Activated T-helper 17 cell treated with anti-CD3 and anti-CD28 coated beads, Interleukin-2, amount 50 U/mL, for 72 hours (primary cell): ENCODE data around the gene TXN2. TPM values are rescaled to one million over a fixed set of nuclear protein-coding genes. Genes with fewer than 3 reads are reported as not detected.

Experiments used
- ATAC-seq: fragments of 150-1000 bp; cut with Tn5 transposase; replicated peaks from 2 replicates; pipeline ENCODE4 v1.10.0; 2021; ENCODE audit warnings: mild to moderate bottlenecking, moderate library complexity
- H3K27ac Mint-ChIP-seq: one replicate; pipeline ENCODE4 v1.8.0; 2022; ENCODE audit warnings: mixed read lengths
- H3K27me3 Mint-ChIP-seq: one replicate; pipeline ENCODE4 v1.8.0; 2022; ENCODE audit warnings: mixed read lengths
- H3K36me3 Mint-ChIP-seq: one replicate; pipeline ENCODE4 v1.8.0; 2022; ENCODE audit warnings: low read depth, mild to moderate bottlenecking, mixed read lengths
- H3K4me1 Mint-ChIP-seq: one replicate; pipeline ENCODE4 v1.8.0; 2022; ENCODE audit warnings: mixed read lengths
- H3K4me3 Mint-ChIP-seq: one replicate; pipeline ENCODE4 v1.8.0; 2022; ENCODE audit warnings: mild to moderate bottlenecking, mixed read lengths
- H3K9me3 Mint-ChIP-seq: one replicate; pipeline ENCODE4 v1.8.0; 2022; ENCODE audit warnings: mixed read lengths
- total RNA-seq, 2 donors: library from RNA; stranded (reverse); gene quantifications; one replicate each; pipeline ENCODE4 v1.2.3, GENCODE V29; 2022

TXN2 gene
- total RNA-seq, 2 donors from 2014 or later, result 87.9 to 114 TPM

DNA sequence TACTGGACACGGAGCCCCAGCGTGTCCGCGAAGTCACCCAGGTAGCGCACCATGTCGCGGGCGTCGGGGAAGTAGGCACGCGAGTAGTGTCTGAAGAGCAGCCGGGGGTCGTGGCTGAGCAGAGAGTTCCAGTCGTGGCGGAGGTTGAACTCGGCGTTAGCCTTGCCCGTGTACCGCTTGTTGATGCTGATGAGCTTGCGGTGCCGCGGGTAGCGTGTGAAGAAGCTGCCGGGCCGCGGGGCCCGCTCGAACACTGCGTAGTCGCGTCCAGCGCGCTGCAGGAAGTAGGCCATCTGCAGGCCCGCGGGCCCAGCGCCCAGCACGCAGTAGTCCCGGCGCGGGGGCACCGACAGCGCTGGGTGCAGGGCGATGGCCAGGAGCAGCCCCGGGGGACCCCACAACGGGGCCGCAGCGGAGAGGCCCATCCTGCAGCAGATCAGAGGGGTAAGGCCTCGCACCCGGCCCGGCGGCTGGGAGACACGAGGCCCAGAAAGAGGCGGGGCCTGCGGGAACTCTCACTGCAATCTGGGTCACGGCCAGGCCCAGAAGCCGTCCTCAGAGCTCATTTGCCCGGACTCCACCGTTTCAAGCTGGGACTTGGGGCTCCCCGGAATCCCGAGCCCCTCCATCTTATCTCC lies 24.7 kb upstream of the TXN2 start:
- Mint-ChIP-seq H3K4me1 (peaks cover 5% of the 10 kb centered on the region), H3K36me3 (peaks cover 14% of the 10 kb centered on the region), H3K27ac (no peak overlapping the region), H3K4me3 (peak overlapping the region; percentile 67), H3K27me3 (no peaks in the 10 kb centered on the region), H3K9me3 (peaks cover 3% of the 10 kb centered on the region)
- ATAC-seq, result no peak

DNA sequence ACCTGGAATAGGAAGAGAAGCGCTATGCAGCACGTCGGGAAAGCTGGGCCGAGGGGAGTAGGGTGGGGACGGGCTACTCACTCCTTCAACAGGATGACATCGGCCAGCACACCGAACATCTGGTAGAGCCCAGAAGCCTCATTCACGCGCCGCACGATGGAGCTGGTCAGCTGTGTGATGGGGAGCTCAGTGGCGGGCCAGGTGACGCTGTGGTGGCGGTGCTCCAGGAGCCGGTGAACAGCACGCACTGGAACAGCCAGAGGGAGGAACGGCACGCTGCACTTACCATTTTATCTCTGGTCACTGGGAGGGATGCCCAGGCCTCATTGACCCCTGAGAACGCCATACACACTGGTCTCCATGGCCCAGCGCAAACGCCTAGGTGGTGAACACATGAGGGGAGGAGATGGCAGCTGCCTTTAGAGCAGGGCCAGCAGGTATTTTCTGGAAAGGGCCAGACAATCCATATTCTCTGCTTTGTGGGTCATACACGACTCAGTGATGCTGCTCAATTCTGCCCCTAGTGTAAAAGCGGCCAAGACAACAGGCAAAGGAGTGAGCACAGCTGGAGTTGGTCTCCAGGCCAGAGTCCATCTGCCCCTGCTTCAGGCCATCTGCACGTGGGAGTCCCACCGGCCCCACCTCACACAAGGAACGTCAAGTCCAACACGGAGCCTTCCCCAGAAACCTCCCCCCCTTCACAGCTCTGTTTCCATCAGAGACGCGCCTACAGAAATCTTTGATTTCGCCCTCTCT lies 16.6 kb upstream of the TXN2 start:
- no peak for ATAC-seq
- no peaks in the 10 kb centered on the region for H3K4me1 Mint-ChIP-seq
- H3K36me3 Mint-ChIP-seq, result no peaks in the 10 kb centered on the region
- H3K27ac Mint-ChIP-seq, result no peak overlapping the region
- H3K4me3 Mint-ChIP-seq, result no peak overlapping the region
- no peaks in the 10 kb centered on the region for H3K9me3 Mint-ChIP-seq
- H3K27me3 Mint-ChIP-seq, result no peaks in the 10 kb centered on the region

DNA sequence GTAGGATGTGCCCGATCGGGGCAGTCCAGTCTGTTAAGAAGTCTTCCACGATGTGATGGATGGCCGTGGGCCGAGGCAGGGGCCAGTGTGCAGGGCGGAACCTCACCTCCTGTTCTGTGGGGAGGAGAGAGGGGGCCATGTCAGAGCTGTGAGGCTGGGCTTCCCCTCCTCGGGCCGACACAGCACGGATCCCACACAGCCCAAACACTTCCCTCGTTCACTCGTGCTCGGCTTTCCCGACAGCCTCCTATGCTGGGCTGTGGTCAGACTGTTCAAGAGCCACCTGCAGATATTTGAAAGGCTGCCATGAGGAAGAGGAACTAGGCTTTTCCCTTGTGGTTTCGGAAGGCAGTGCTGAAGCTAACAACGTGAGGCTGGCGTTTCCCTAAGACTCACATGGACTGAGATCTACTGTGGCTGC lies 12.3 kb upstream of the TXN2 start:
- H3K9me3 Mint-ChIP-seq, result no peaks in the 10 kb centered on the region
- no peak for ATAC-seq
- H3K27me3 Mint-ChIP-seq, result no peaks in the 10 kb centered on the region
- H3K27ac Mint-ChIP-seq, result no peak overlapping the region
- no peaks in the 10 kb centered on the region for H3K36me3 Mint-ChIP-seq
- no peaks in the 10 kb centered on the region for H3K4me1 Mint-ChIP-seq
- H3K4me3 Mint-ChIP-seq, result no peak overlapping the region

DNA sequence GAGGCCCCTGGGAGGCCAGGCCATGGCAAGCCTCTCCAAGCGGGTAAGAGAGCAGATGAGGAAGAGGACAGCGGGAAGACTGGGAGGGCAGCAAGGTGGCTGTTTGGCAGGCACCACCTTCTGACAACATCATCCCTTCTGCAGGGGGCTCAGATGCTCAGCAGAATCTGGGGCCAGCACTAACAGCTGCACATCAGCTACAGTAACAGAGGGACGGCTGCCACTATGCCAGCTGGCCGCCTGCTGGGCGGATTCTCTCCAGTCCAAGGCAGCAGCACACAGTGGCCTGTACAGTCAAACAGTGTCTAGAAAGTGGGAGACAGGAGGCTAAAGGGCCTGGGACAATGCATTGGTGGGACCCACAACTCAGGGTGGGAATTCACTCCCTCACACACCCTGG lies 10.7 kb upstream of the TXN2 start:
- no peak overlapping the region for H3K4me3 Mint-ChIP-seq
- H3K4me1 Mint-ChIP-seq, result no peaks in the 10 kb centered on the region
- no peaks in the 10 kb centered on the region for H3K9me3 Mint-ChIP-seq
- no peaks in the 10 kb centered on the region for H3K36me3 Mint-ChIP-seq
- H3K27me3 Mint-ChIP-seq, result no peaks in the 10 kb centered on the region
- peak overlapping the region; percentile 65 for H3K27ac Mint-ChIP-seq
- no peak for ATAC-seq

GRCh38 chr22:36491155-36491554 lies 9.7 kb upstream of the TXN2 start:
- H3K36me3 Mint-ChIP-seq, result no peaks in the 10 kb centered on the region
- H3K27me3 Mint-ChIP-seq, result no peaks in the 10 kb centered on the region
- no peak overlapping the region for H3K4me3 Mint-ChIP-seq
- H3K9me3 Mint-ChIP-seq, result no peaks in the 10 kb centered on the region
- H3K27ac Mint-ChIP-seq, result no peak overlapping the region
- ATAC-seq, result no peak
- H3K4me1 Mint-ChIP-seq, result no peaks in the 10 kb centered on the region

DNA sequence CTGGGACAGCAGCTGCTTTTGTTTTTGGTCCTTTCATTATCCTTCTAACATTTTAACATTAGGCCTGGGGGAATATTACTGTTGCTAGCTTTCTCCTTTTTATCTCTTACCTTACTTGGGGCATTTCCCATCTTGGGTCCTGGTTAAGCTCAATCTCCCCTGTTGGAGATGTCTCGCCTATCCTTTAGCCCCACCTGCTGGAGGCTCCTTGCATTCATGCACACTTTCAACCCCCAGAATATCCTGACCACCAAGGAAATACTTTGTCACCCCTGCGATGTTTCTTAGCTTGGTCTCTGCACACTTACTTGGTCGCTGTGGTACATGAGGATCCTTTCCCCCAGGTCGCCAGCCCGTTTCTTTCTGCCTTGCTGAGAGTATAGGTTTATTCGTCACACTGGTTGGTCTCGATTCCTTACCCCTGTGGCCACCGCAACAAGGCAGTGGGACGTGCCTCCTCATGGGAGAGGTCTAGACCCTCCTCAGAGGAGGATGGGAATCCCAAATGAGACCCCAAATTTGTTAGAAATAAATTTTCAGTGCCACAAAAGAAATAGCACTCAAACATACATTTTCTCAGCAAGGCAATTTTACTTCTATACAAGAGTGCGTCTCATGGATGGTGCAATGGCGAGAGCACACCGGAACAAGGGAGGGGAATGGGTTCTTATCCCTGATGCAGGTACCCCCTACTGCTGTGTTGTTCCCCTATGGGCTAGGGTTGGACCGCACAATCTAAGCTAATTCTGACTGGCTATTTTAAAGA lies 5.4 kb upstream of the TXN2 start:
- peaks cover 2% of the 10 kb centered on the region for H3K36me3 Mint-ChIP-seq
- H3K4me1 Mint-ChIP-seq, result no peaks in the 10 kb centered on the region
- H3K9me3 Mint-ChIP-seq, result no peaks in the 10 kb centered on the region
- no peaks in the 10 kb centered on the region for H3K27me3 Mint-ChIP-seq
- no peak for ATAC-seq
- H3K4me3 Mint-ChIP-seq, result no peak overlapping the region
- no peak overlapping the region for H3K27ac Mint-ChIP-seq

GRCh38 chr22:36480941-36481392 lies 473 bp downstream of the TXN2 start:
- H3K27ac Mint-ChIP-seq, result peak overlapping the region; percentile 93
- no peak for ATAC-seq
- peaks cover 58% of the 10 kb centered on the region for H3K36me3 Mint-ChIP-seq
- peaks cover 8% of the 10 kb centered on the region for H3K4me1 Mint-ChIP-seq
- no peaks in the 10 kb centered on the region for H3K27me3 Mint-ChIP-seq
- H3K4me3 Mint-ChIP-seq, result peak overlapping the region; percentile 92
- H3K9me3 Mint-ChIP-seq, result no peaks in the 10 kb centered on the region

DNA sequence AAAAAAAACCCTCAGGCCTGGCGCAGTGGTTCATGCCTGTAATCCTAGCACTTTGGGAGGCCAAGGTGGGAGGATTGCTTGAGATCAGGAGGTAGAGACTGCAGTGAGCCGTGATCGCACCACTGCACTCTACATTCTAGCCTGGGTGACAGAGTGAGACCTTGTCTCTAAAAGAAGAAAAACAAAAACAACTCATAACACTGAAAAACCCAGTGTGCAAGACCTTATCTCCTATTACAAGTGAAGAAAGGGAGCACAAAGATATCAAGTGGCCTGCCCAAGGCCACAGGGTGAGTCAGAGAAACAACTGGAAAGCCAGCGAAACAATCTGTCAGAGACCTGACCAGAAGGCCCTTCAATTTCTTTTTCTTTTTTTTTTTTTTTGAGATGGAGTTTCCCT lies 2.5 kb downstream of the TXN2 start:
- H3K9me3 Mint-ChIP-seq, result no peaks in the 10 kb centered on the region
- peaks cover 78% of the 10 kb centered on the region for H3K36me3 Mint-ChIP-seq
- no peak overlapping the region for H3K27ac Mint-ChIP-seq
- H3K4me1 Mint-ChIP-seq, result peaks cover 8% of the 10 kb centered on the region
- ATAC-seq, result no peak
- no peaks in the 10 kb centered on the region for H3K27me3 Mint-ChIP-seq
- H3K4me3 Mint-ChIP-seq, result no peak overlapping the region

DNA sequence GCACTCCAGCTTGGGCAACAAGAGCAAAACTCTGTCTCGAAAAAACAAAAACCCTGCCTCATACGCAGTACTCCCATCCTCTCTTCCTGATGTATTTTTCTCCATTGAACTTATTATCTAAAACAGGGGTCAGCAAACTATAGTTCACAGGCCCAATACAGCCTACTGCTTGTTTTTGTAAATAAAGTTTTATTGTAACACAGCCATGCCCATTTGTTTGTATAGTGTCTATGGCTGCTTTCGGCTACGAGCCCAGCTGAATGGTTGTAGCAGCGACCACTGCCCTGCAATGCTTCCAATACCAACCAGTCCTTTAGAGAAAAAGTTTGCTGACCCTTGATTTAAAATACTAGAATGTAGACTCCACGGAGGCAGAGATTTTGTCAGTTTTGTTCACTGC lies 6.1 kb downstream of the TXN2 start:
- Mint-ChIP-seq H3K36me3 (peaks cover 87% of the 10 kb centered on the region), H3K4me3 (no peak overlapping the region), H3K27ac (peak overlapping the region; percentile 0), H3K27me3 (no peaks in the 10 kb centered on the region), H3K9me3 (no peaks in the 10 kb centered on the region), H3K4me1 (peaks cover 2% of the 10 kb centered on the region)
- ATAC-seq, result no peak

GRCh38 chr22:36472689-36473088 lies 8.8 kb downstream of the TXN2 start:
- peaks cover 73% of the 10 kb centered on the region for H3K36me3 Mint-ChIP-seq
- no peak for ATAC-seq
- H3K4me3 Mint-ChIP-seq, result no peak overlapping the region
- no peaks in the 10 kb centered on the region for H3K27me3 Mint-ChIP-seq
- H3K9me3 Mint-ChIP-seq, result no peaks in the 10 kb centered on the region
- peaks cover 4% of the 10 kb centered on the region for H3K4me1 Mint-ChIP-seq
- peak overlapping the region; percentile 51 for H3K27ac Mint-ChIP-seq

- peaks cover 70% of the 10 kb centered on the region for H3K36me3 Mint-ChIP-seq
- no peaks in the 10 kb centered on the region for H3K9me3 Mint-ChIP-seq
- no peak overlapping the region for H3K4me3 Mint-ChIP-seq
- no peak overlapping the region for H3K27ac Mint-ChIP-seq
- no peaks in the 10 kb centered on the region for H3K27me3 Mint-ChIP-seq
- peaks cover 4% of the 10 kb centered on the region for H3K4me1 Mint-ChIP-seq
- ATAC-seq, result no peak
Measured at GRCh38 chr22:36471341-36471821, 10.1 kb downstream of the TXN2 start.

- H3K27me3 Mint-ChIP-seq, result no peaks in the 10 kb centered on the region
- no peak overlapping the region for H3K4me3 Mint-ChIP-seq
- ATAC-seq, result no peak
- peaks cover 68% of the 10 kb centered on the region for H3K36me3 Mint-ChIP-seq
- peak overlapping the region; percentile 80 for H3K27ac Mint-ChIP-seq
- peaks cover 4% of the 10 kb centered on the region for H3K4me1 Mint-ChIP-seq
- no peaks in the 10 kb centered on the region for H3K9me3 Mint-ChIP-seq
Measured at GRCh38 chr22:36470994-36471331, 10.5 kb downstream of the TXN2 start.

GRCh38 chr22:36470162-36470993 lies 11.1 kb downstream of the TXN2 start:
- no peaks in the 10 kb centered on the region for H3K9me3 Mint-ChIP-seq
- H3K4me3 Mint-ChIP-seq, result peak overlapping the region; percentile 21
- H3K4me1 Mint-ChIP-seq, result peaks cover 4% of the 10 kb centered on the region
- H3K27ac Mint-ChIP-seq, result peak overlapping the region; percentile 80
- peaks cover 62% of the 10 kb centered on the region for H3K36me3 Mint-ChIP-seq
- H3K27me3 Mint-ChIP-seq, result no peaks in the 10 kb centered on the region
- ATAC-seq, result peak; percentile 95

GRCh38 chr22:36469094-36469710 lies 12.2 kb downstream of the TXN2 start:
- Mint-ChIP-seq H3K36me3 (peaks cover 50% of the 10 kb centered on the region), H3K9me3 (no peaks in the 10 kb centered on the region), H3K27ac (no peak overlapping the region), H3K4me3 (no peak overlapping the region), H3K27me3 (no peaks in the 10 kb centered on the region), H3K4me1 (peaks cover 4% of the 10 kb centered on the region)
- ATAC-seq, result no peak
